ENCODE results near the gene CCNY.

Gene CCNY

DNA sequence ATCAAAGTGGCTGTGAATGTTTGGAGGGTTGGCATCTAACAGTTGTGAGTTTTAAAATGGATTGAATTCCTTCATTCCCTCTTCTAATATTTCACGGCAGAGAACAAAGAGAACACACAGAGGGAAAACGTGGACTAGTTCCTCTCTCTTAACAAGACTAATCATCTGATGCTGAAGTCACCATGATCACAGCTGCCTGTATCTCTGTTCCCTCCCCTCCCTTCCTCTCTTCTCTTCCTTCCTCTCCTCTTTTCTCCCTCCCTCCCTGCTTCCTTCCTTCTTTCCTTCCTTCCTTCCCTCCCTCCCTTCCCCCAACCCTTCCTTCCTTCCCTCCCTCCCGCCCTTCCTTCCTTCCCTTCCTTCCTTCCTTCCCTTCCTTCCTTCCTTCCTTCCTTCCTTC, 258.8 kb downstream of the CCNY start:
- Histone ChIP-seq H3K36me3 (ENCODE audit: control insufficient read depth, low read length) (no peaks in the 10 kb centered on the region), H3K4me1 (ENCODE audit: control insufficient read depth, low read length) (no peaks in the 10 kb centered on the region), H3F3A (ENCODE audit: control insufficient read depth, insufficient read depth) (no peaks in the 10 kb centered on the region), H3K4me2 (ENCODE audit: low read length) (no peak overlapping the region), H3K27me3 (ENCODE audit: control insufficient read depth, low read length) (no peaks in the 10 kb centered on the region), H3K9me2 (replicated peaks; ENCODE audit: control insufficient read depth, low read length) (no peaks in the 10 kb centered on the region), H3K79me2 (ENCODE audit: control insufficient read depth, low read length) (no peaks in the 10 kb centered on the region), H3K4me3 (ENCODE audit: low read length) (no peak overlapping the region), H3K9me3 (ENCODE audit: control insufficient read depth, insufficient read depth, low read length) (no peaks in the 10 kb centered on the region), H4K20me1 (ENCODE audit: control insufficient read depth, insufficient read depth, low read depth, low read length) (no peaks in the 10 kb centered on the region), H3K27ac (ENCODE audit: low read depth, low read length) (no peak overlapping the region)
- TF ChIP-seq CTCF (IDR thresholded peaks at IDR 0.05; ENCODE audit: low read depth, low read length, poor library complexity, severe bottlenecking) = no peak
- TF ChIP-seq EZH2phosphoT487 (IDR thresholded peaks at IDR 0.05; ENCODE audit: borderline replicate concordance, low read length) = no peak

GRCh38 chr10:35598379-35598778, 262.1 kb downstream of the CCNY start:
- no peaks in the 10 kb centered on the region for H3F3A ChIP-seq (ENCODE audit: control insufficient read depth, insufficient read depth)
- no peaks in the 10 kb centered on the region for H3K79me2 ChIP-seq (ENCODE audit: control insufficient read depth, low read length)
- no peak overlapping the region for H3K4me2 ChIP-seq (ENCODE audit: low read length)
- H3K27ac ChIP-seq (ENCODE audit: low read depth, low read length) = no peak overlapping the region
- no peaks in the 10 kb centered on the region for H3K27me3 ChIP-seq (ENCODE audit: control insufficient read depth, low read length)
- no peak overlapping the region for H3K4me3 ChIP-seq (ENCODE audit: low read length)
- no peaks in the 10 kb centered on the region for H3K9me3 ChIP-seq (ENCODE audit: control insufficient read depth, insufficient read depth, low read length)
- no peaks in the 10 kb centered on the region for H4K20me1 ChIP-seq (ENCODE audit: control insufficient read depth, insufficient read depth, low read depth, low read length)
- H3K9me2 ChIP-seq (replicated peaks; ENCODE audit: control insufficient read depth, low read length) = no peaks in the 10 kb centered on the region
- TF ChIP-seq CTCF (IDR thresholded peaks at IDR 0.05; ENCODE audit: low read depth, low read length, poor library complexity, severe bottlenecking) (no peak), EZH2phosphoT487 (IDR thresholded peaks at IDR 0.05; ENCODE audit: borderline replicate concordance, low read length) (no peak)
- peaks cover under 1% of the 10 kb centered on the region; the same call in 1 of the 2 replicates for H3K4me1 ChIP-seq (ENCODE audit: control insufficient read depth, low read length)
- no peaks in the 10 kb centered on the region for H3K36me3 ChIP-seq (ENCODE audit: control insufficient read depth, low read length)

DNA sequence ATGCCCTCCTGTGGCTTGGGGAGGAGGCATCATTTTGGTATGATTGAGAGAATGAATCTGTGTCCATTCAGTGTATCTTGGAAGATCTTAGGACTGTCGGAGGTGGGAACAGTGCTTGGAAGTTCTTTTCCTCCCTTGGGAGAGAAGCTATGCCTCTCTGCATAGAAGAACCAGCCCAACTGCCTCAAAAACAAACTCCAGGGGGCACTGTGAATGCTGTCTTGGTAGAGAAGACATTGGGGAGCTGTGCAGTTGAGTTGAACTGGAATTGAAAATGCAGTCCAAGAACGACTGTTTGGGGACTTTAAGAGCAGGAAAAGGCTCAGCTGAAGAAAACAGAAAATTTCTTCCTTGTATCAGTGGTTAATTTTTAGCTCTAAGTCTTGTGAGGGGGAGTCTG, 263.9 kb downstream of the CCNY start:
- peaks cover 5% of the 10 kb centered on the region for H3K27me3 ChIP-seq (ENCODE audit: control insufficient read depth, low read length)
- H4K20me1 ChIP-seq (ENCODE audit: control insufficient read depth, insufficient read depth, low read depth, low read length) = no peaks in the 10 kb centered on the region
- H3K4me2 ChIP-seq (ENCODE audit: low read length) = no peak overlapping the region
- no peak overlapping the region for H3K27ac ChIP-seq (ENCODE audit: low read depth, low read length)
- H3K9me3 ChIP-seq (ENCODE audit: control insufficient read depth, insufficient read depth, low read length) = no peaks in the 10 kb centered on the region
- H3F3A ChIP-seq (ENCODE audit: control insufficient read depth, insufficient read depth) = no peaks in the 10 kb centered on the region
- no peak overlapping the region for H3K4me3 ChIP-seq (ENCODE audit: low read length)
- no peaks in the 10 kb centered on the region for H3K79me2 ChIP-seq (ENCODE audit: control insufficient read depth, low read length)
- no peaks in the 10 kb centered on the region for H3K9me2 ChIP-seq (replicated peaks; ENCODE audit: control insufficient read depth, low read length)
- H3K4me1 ChIP-seq (ENCODE audit: control insufficient read depth, low read length) = peaks cover 7% of the 10 kb centered on the region
- H3K36me3 ChIP-seq (ENCODE audit: control insufficient read depth, low read length) = no peaks in the 10 kb centered on the region
- peak; percentile 41 for TF ChIP-seq CTCF (IDR thresholded peaks at IDR 0.05; ENCODE audit: low read depth, low read length, poor library complexity, severe bottlenecking)
- TF ChIP-seq EZH2phosphoT487 (IDR thresholded peaks at IDR 0.05; ENCODE audit: borderline replicate concordance, low read length) = no peak

DNA sequence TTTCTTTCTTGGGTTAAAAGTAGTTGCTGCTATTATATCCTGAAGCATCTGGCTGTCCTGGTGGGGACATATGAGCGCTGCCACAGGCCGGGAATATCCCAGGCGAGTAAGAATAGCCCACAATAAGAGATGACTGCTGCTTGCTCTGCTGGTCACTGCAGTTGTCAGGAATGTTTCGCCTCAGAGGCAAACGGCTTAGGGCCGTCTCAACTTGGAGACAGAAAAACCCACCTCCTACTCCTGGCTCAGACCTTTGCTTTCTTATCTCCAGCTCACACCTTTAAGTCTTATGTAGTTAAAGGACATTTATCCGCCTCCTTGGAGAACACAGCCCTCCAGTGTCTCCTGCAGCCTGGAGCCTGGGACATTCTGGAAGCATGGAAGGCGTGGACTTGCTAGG, 268.9 kb downstream of the CCNY start, which contains the start of gene GJD4:
Gene GJD4, plus strand, starts transcription at position 151 of the 400 bp plus-strand sequence. Its CDS starts 227 bp downstream, at position 378.
- H3K9me2 ChIP-seq (replicated peaks; ENCODE audit: control insufficient read depth, low read length) = no peaks in the 10 kb centered on the region
- TF ChIP-seq CTCF (IDR thresholded peaks at IDR 0.05; ENCODE audit: low read depth, low read length, poor library complexity, severe bottlenecking) (no peak), EZH2phosphoT487 (IDR thresholded peaks at IDR 0.05; ENCODE audit: borderline replicate concordance, low read length) (no peak)
- no peak within 1 kb of the TSS for H3K27ac ChIP-seq (ENCODE audit: low read depth, low read length)
- H3K27me3 ChIP-seq (ENCODE audit: control insufficient read depth, low read length) = peaks cover 5% of the 10 kb centered on the region
- H3K36me3 ChIP-seq (ENCODE audit: control insufficient read depth, low read length) = no peaks in the 10 kb centered on the region
- H3K79me2 ChIP-seq (ENCODE audit: control insufficient read depth, low read length) = no peaks in the 10 kb centered on the region
- no peaks in the 10 kb centered on the region for H4K20me1 ChIP-seq (ENCODE audit: control insufficient read depth, insufficient read depth, low read depth, low read length)
- no peaks in the 10 kb centered on the region for H3F3A ChIP-seq (ENCODE audit: control insufficient read depth, insufficient read depth)
- no peaks in the 10 kb centered on the region for H3K9me3 ChIP-seq (ENCODE audit: control insufficient read depth, insufficient read depth, low read length)
- peaks cover 7% of the 10 kb centered on the region for H3K4me1 ChIP-seq (ENCODE audit: control insufficient read depth, low read length)
- no peak within 1 kb of the TSS for H3K4me2 ChIP-seq (ENCODE audit: low read length)
- H3K4me3 ChIP-seq (ENCODE audit: low read length) = no peak within 1 kb of the TSS

Measured in DOHH2 (cell line).